Measurements from ENCODE around the gene TCEANC2. TPM values are rescaled to one million over a fixed set of nuclear protein-coding genes. Genes with fewer than 3 reads are reported as not detected.

The TCEANC2 gene
- total RNA-seq, 2 donors from 2014 or later, result 4.4 to 5.9 TPM

DNA sequence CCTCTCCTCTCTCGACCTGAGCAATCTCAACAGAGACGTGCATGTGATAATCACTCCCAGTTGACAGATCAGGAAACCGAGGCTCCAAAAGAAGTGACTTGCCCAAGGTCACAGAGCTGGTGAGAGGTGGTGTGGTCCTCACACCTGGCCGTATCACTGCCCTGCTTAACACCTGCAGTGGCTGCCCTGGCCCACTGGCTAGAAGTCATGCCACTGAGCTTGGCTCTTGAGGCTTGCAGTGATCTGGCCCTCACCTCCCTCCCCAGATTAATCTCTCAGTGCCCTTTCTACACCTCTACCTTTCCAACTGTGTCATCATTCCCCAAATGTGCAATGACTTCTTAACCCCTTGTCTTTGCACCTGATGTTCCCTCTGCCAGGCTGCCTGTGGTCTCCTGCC lies 60.6 kb downstream of the TCEANC2 start:
- no peaks in the 10 kb centered on the region for H3K4me1 ChIP-seq
- no peak for DNase-seq
- H3K27me3 ChIP-seq, result no peaks in the 10 kb centered on the region
- H3K9ac ChIP-seq (ENCODE audit: low read depth in 2 of 2, low read length in 2 of 2), result no peak overlapping the region
- H3K4me3 ChIP-seq, result no peak overlapping the region
- TF ChIP-seq, protein P1, sequence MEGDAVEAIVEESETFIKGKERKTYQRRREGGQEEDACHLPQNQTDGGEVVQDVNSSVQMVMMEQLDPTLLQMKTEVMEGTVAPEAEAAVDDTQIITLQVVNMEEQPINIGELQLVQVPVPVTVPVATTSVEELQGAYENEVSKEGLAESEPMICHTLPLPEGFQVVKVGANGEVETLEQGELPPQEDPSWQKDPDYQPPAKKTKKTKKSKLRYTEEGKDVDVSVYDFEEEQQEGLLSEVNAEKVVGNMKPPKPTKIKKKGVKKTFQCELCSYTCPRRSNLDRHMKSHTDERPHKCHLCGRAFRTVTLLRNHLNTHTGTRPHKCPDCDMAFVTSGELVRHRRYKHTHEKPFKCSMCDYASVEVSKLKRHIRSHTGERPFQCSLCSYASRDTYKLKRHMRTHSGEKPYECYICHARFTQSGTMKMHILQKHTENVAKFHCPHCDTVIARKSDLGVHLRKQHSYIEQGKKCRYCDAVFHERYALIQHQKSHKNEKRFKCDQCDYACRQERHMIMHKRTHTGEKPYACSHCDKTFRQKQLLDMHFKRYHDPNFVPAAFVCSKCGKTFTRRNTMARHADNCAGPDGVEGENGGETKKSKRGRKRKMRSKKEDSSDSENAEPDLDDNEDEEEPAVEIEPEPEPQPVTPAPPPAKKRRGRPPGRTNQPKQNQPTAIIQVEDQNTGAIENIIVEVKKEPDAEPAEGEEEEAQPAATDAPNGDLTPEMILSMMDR (IDR thresholded peaks at IDR 0.05), result no peak
- no peak overlapping the region for H3K27ac ChIP-seq
- intact Hi-C loops (cut with DNase I), result no loop called here
- H3K36me3 ChIP-seq, result no peaks in the 10 kb centered on the region
- no peaks in the 10 kb centered on the region for H3K9me3 ChIP-seq

DNA sequence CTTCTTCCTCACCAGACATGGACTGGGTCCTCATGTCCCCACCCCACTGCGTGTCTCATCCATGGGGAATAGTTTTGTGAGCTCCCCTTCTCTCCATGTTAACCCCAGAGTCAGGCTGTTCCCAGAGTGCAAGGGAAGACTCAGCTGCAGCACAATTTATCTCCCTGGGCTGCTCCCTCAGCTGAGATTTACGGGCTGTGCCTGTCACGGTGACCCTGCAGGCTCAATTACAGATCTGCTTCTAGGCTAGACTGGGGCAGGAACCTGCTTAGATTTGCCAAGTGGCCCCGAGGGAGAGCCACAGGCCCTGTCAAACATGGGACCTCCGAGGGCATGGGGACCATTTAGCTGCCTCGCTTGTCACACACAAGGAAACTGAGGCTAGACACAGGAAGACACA lies 61.5 kb downstream of the TCEANC2 start:
- Histone ChIP-seq H3K4me1 (no peaks in the 10 kb centered on the region), H3K4me3 (no peak overlapping the region), H3K27ac (no peak overlapping the region), H3K9me3 (no peaks in the 10 kb centered on the region), H3K27me3 (no peaks in the 10 kb centered on the region), H3K9ac (ENCODE audit: low read depth in 2 of 2, low read length in 2 of 2) (no peak overlapping the region), H3K36me3 (no peaks in the 10 kb centered on the region)
- no peak for DNase-seq
- intact Hi-C loops (cut with DNase I), result no loop called here
- TF ChIP-seq, protein P1 (IDR thresholded peaks at IDR 0.05), result no peak

DNA sequence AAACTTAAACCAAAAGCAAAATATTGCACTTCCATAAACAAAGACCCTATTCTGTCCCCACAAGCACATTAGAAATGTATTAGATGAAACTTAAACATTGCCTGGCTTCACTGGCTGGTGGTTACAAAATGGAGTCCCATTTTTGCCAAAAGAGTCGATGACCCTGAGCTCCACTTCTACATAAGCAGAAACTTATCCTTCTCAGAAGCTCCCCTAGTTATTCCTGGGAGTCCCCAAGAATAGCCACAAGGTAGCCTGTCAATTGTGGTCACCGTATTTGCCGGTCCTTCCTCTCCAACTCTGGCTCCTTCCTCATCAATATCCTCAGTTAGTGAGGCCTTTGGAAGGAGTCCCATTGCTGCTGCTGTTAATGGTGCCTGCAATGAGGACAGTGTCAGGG lies 62.1 kb downstream of the TCEANC2 start:
- H3K36me3 ChIP-seq, result no peaks in the 10 kb centered on the region
- no peak for DNase-seq
- intact Hi-C loops (cut with DNase I), result no loop called here
- no peak overlapping the region for H3K4me3 ChIP-seq
- no peaks in the 10 kb centered on the region for H3K9me3 ChIP-seq
- no peaks in the 10 kb centered on the region for H3K4me1 ChIP-seq
- H3K27ac ChIP-seq, result no peak overlapping the region
- H3K9ac ChIP-seq (ENCODE audit: low read depth in 2 of 2, low read length in 2 of 2), result no peak overlapping the region
- TF ChIP-seq, protein P1 (IDR thresholded peaks at IDR 0.05), result no peak
- H3K27me3 ChIP-seq, result no peaks in the 10 kb centered on the region

DNA sequence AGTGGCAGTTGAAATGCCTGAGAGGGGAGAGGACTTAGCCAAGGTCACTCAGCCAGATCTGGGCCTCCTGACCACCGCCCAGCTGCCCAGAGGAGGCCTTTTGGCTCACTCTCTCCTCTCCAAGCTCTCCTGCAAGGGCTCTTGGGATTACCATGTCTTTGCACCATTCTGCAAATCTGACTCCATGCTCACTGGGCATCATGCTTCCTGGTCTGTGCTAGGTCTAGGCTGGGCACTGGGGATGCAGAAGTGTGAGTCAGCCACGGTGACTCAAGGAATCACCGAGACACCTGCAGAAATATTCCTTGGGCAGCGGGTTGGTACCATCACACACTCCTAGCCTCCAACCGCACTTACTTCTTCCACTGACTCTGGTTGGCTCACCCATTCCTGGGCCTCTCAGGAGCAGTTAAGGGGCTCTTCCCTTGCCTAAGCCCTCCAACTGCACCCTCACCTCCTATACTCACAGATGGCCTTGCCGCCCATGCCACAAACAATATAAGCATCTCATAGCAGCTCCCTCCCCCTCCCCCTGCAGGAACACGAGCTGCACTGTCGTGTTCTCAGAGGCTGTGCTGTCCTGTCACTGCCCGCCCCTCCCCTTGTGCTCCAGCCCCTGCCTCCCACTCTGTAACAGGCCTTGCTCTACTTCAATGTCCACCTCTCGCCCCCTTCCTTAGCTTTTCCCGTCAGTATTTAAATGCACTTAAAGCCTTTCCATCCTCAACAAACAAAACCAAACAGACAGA lies 64.6 kb downstream of the TCEANC2 start:
- Histone ChIP-seq H3K9ac (ENCODE audit: low read depth in 2 of 2, low read length in 2 of 2) (no peak overlapping the region), H3K27me3 (no peaks in the 10 kb centered on the region), H3K4me1 (peaks cover 4% of the 10 kb centered on the region), H3K27ac (no peak overlapping the region), H3K36me3 (no peaks in the 10 kb centered on the region), H3K4me3 (no peak overlapping the region), H3K9me3 (no peaks in the 10 kb centered on the region)
- intact Hi-C loops (cut with DNase I), result no loop called here
- TF ChIP-seq, protein P1 (IDR thresholded peaks at IDR 0.05), result no peak
- DNase-seq, result no peak

DNA sequence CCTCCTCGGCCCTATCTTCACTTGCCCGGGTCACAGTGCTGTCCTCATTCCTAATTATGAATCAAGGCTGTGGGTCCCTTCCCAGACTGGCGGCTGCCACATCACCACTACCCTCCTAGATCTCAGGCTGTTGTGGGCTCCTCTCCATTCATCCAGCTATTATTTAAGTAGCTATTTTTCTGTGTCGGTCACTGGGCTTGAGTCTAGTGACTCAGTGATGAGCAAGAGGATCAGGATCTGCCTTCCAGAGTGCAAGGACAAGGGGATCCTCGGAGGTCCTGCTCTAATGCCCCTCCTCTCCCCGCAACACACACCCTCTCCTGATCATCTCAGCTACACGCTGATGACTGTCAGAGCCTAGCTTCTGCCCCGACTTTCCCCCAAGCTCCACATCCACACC lies 65.3 kb downstream of the TCEANC2 start:
- Histone ChIP-seq H3K27ac (no peak overlapping the region), H3K4me1 (peaks cover 4% of the 10 kb centered on the region), H3K4me3 (no peak overlapping the region), H3K36me3 (no peaks in the 10 kb centered on the region), H3K9ac (ENCODE audit: low read depth in 2 of 2, low read length in 2 of 2) (no peak overlapping the region), H3K9me3 (no peaks in the 10 kb centered on the region), H3K27me3 (no peaks in the 10 kb centered on the region)
- DNase-seq, result no peak
- TF ChIP-seq, protein P1 (IDR thresholded peaks at IDR 0.05), result no peak
- intact Hi-C loops (cut with DNase I), result no loop called here

Data from colonic mucosa (tissue), 4 donors.